ENCODE data around the gene PROSER2. TPM values are rescaled to one million over a fixed set of nuclear protein-coding genes. Genes with fewer than 3 reads are reported as not detected.

PROSER2 gene
- total and polyA plus RNA-seq, 8 donors, result 1.3 to 16.2 (median 5.7) TPM; not detected in 1

- intact Hi-C loops (cut with DNase I; ENCODE audit: low total_unique reads), result no loop called here
- Histone ChIP-seq H3K36me3 (no peaks in the 10 kb centered on the region), H3K9me3 (no peaks in the 10 kb centered on the region), H3K4me3 (no peak overlapping the region), H3K4me1 (peaks cover 0 to 7% (median 6%) of the 10 kb centered on the region in 4 donors), H3K27me3 (no peaks in the 10 kb centered on the region), H3K27ac (no peak overlapping the region)
- TF ChIP-seq POLR2AphosphoS5 (IDR thresholded peaks at IDR 0.05), result no peak
- TF ChIP-seq POLR2A (IDR thresholded peaks at IDR 0.05), result no peak
- DNase-seq, result peak in 1 of 2 donors; percentile 70
- 71 to 81% (median 76%) methylated on average over 21 of the region's 21 CpGs for WGBS, 5 donors
Observed at GRCh38 chr10:11881477-11882417, 58.6 kb downstream of the PROSER2 start.

GRCh38 chr10:11882646-11883375 is 59.7 kb downstream of the PROSER2 start:
- no peak for DNase-seq
- Histone ChIP-seq H3K27me3 (no peaks in the 10 kb centered on the region), H3K9me3 (no peaks in the 10 kb centered on the region), H3K4me3 (no peak overlapping the region), H3K27ac (no peak overlapping the region), H3K36me3 (no peaks in the 10 kb centered on the region), H3K4me1 (no peaks in the 10 kb centered on the region)
- intact Hi-C loops (cut with DNase I; ENCODE audit: low total_unique reads), result no loop called here
- 88 to 94% (median 91%) methylated on average over 14 of the region's 14 CpGs for WGBS, 5 donors
- TF ChIP-seq CTCF (IDR thresholded peaks at IDR 0.05) (no peak), POLR2AphosphoS5 (IDR thresholded peaks at IDR 0.05) (no peak), EP300 (IDR thresholded peaks at IDR 0.05) (no peak), POLR2A (IDR thresholded peaks at IDR 0.05) (no peak)

GRCh38 chr10:11884706-11885423 is 61.7 kb downstream of the PROSER2 start:
- H3K36me3 ChIP-seq, result no peaks in the 10 kb centered on the region
- no peaks in the 10 kb centered on the region for H3K27me3 ChIP-seq
- no peak for DNase-seq
- WGBS, 5 donors, result 77 to 92% (median 81%) methylated on average over 5 to 7 of the region's 7 CpGs
- H3K27ac ChIP-seq, result no peak overlapping the region
- intact Hi-C loops (cut with DNase I; ENCODE audit: low total_unique reads), result no loop called here
- H3K4me1 ChIP-seq, result no peaks in the 10 kb centered on the region
- no peak for TF ChIP-seq EP300 (IDR thresholded peaks at IDR 0.05)
- no peak for TF ChIP-seq POLR2A (IDR thresholded peaks at IDR 0.05)
- TF ChIP-seq POLR2AphosphoS5 (IDR thresholded peaks at IDR 0.05), result no peak
- TF ChIP-seq CTCF (IDR thresholded peaks at IDR 0.05), result no peak
- H3K4me3 ChIP-seq, result no peak overlapping the region
- H3K9me3 ChIP-seq, result no peaks in the 10 kb centered on the region

- Histone ChIP-seq H3K9me3 (no peaks in the 10 kb centered on the region), H3K4me3 (no peak overlapping the region), H3K36me3 (no peaks in the 10 kb centered on the region), H3K27me3 (no peaks in the 10 kb centered on the region), H3K27ac (no peak overlapping the region), H3K4me1 (no peaks in the 10 kb centered on the region)
- intact Hi-C loops (cut with DNase I; ENCODE audit: low total_unique reads), result no loop called here
- TF ChIP-seq EP300 (IDR thresholded peaks at IDR 0.05) (no peak), POLR2A (IDR thresholded peaks at IDR 0.05) (no peak), CTCF (IDR thresholded peaks at IDR 0.05) (no peak), POLR2AphosphoS5 (IDR thresholded peaks at IDR 0.05) (no peak)
- no peak for DNase-seq
- 81 to 91% (median 86%) methylated on average over 11 to 13 of the region's 13 CpGs for WGBS, 5 donors
Observed at GRCh38 chr10:11885437-11886137, 62.4 kb downstream of the PROSER2 start.
